WTC11 (cell line): ENCODE data around the gene ELFN2. TPM values are rescaled to one million over a fixed set of nuclear protein-coding genes. Genes with fewer than 3 reads are reported as not detected.

Source experiments
- ATAC-seq: fragments of 200-7000 bp; cut with Tn5 transposase; 2 replicates; pipeline ENCODE4 v1.10.0; 2021; ENCODE audit warnings: mild to moderate bottlenecking, moderate library complexity
- CTCF ChIA-PET: fragments of 300-600 bp; sonication (Branson Sonifier 250); formaldehyde crosslinking; loops from one replicate; lab custom pipeline; 2021; ENCODE audit warnings: antibody characterized with exemption; lab: Charles Lee
- POLR2A ChIA-PET: fragments of 350-600 bp; sonication (Branson Sonifier 250); formaldehyde crosslinking; loops from one replicate; lab custom pipeline; 2021; ENCODE audit warnings: antibody characterized with exemption; lab: Charles Lee
- DNase-seq: peaks from one replicate; pipeline ENCODE4 v3.0.0; 2021; ENCODE audit warnings: low spot score
- H3K27ac Mint-ChIP-seq: 2 replicates; pipeline ENCODE4 v1.8.0; 2021; ENCODE audit warnings: mixed read lengths
- H3K27me3 Mint-ChIP-seq: 2 replicates; pipeline ENCODE4 v1.8.0; 2021; ENCODE audit warnings: low read depth, mild to moderate bottlenecking, moderate library complexity, mixed read lengths
- H3K36me3 Mint-ChIP-seq: 2 replicates; pipeline ENCODE4 v1.8.0; 2021; ENCODE audit warnings: mixed read lengths
- H3K4me1 Mint-ChIP-seq: 2 replicates; pipeline ENCODE4 v1.8.0; 2022; ENCODE audit warnings: mixed read lengths
- H3K4me3 Mint-ChIP-seq: 2 replicates; pipeline ENCODE4 v1.8.0; 2021; ENCODE audit warnings: mild to moderate bottlenecking, moderate library complexity, mixed read lengths
- H3K9me3 Mint-ChIP-seq: 2 replicates; pipeline ENCODE4 v1.8.0; 2021; ENCODE audit warnings: mixed read lengths
- E2F1 ChIP-seq: sonication (generic); formaldehyde crosslinking; IDR thresholded peaks from 2 replicates; pipeline ENCODE4 v1.8.0; 2022; ENCODE audit warnings: mild to moderate bottlenecking, missing genetic modification reagents
- FOXP1 ChIP-seq: sonication (generic); formaldehyde crosslinking; IDR thresholded peaks from 2 replicates; pipeline ENCODE4 v1.8.0; 2022; ENCODE audit warnings: missing genetic modification reagents, mild to moderate bottlenecking, moderate library complexity, borderline replicate concordance
- HMGA2 ChIP-seq: fragments of 250-450 bp; sonication (Bioruptor Pico); IDR thresholded peaks from 2 replicates; pipeline ENCODE4 v1.4.0; 2021; ENCODE audit warnings: mild to moderate bottlenecking, moderate library complexity
- JAZF1 ChIP-seq: fragments of 250-450 bp; sonication (Bioruptor Pico); IDR thresholded peaks from 2 replicates; pipeline ENCODE4 v1.9.0; 2021; ENCODE audit warnings: moderate library complexity, mild to moderate bottlenecking, inconsistent platforms
- KAT7 ChIP-seq: sonication (generic); formaldehyde crosslinking; IDR thresholded peaks from 2 replicates; pipeline ENCODE4 v1.8.1; 2023; ENCODE audit warnings: missing genetic modification reagents, mild to moderate bottlenecking, borderline replicate concordance
- MAX ChIP-seq: sonication (generic); formaldehyde crosslinking; IDR thresholded peaks from 2 replicates; pipeline ENCODE4 v1.8.0; 2022; ENCODE audit warnings: mild to moderate bottlenecking, missing genetic modification reagents
- NR2C2 ChIP-seq: sonication (generic); formaldehyde crosslinking; IDR thresholded peaks from 2 replicates; pipeline ENCODE4 v1.8.0; 2022; ENCODE audit warnings: mild to moderate bottlenecking, missing genetic modification reagents
- PREB ChIP-seq: sonication (generic); formaldehyde crosslinking; IDR thresholded peaks from 2 replicates; pipeline ENCODE4 v1.8.1; 2022; ENCODE audit warnings: mild to moderate bottlenecking, missing genetic modification reagents, moderate library complexity, borderline replicate concordance
- SOX15 ChIP-seq: fragments of 250-450 bp; sonication (Bioruptor Pico); IDR thresholded peaks from 2 replicates; pipeline ENCODE4 v1.9.0; 2021; ENCODE audit warnings: mild to moderate bottlenecking
- ZNF138 ChIP-seq: sonication (generic); formaldehyde crosslinking; conservative IDR thresholded peaks from 2 replicates; pipeline ENCODE4 v1.8.1; 2022; ENCODE audit warnings: mild to moderate bottlenecking, moderate library complexity, missing genetic modification reagents
- ZNF317 ChIP-seq: sonication (generic); formaldehyde crosslinking; IDR thresholded peaks from 2 replicates; pipeline ENCODE4 v1.8.1; 2023; ENCODE audit warnings: low read depth, mild to moderate bottlenecking, moderate library complexity, missing genetic modification reagents, borderline replicate concordance
- ZNF416 ChIP-seq: fragments of 250-450 bp; sonication (Bioruptor Pico); IDR thresholded peaks from 2 replicates; pipeline ENCODE4 v1.9.0; 2021; ENCODE audit warnings: mild to moderate bottlenecking, inconsistent platforms
- total RNA-seq: library from RNA; stranded (reverse); gene quantifications from 3 replicates; pipeline ENCODE4 v1.2.3, GENCODE V29; 2021
- TF ChIP-seq, protein P1 (sequence below): fragments of 250-450 bp; sonication (Bioruptor Pico); IDR thresholded peaks from 2 replicates; pipeline ENCODE4 v1.9.0; 2021; ENCODE audit warnings: mild to moderate bottlenecking
- TF ChIP-seq, protein P2 (sequence below): sonication (generic); formaldehyde crosslinking; IDR thresholded peaks from 2 replicates; pipeline ENCODE4 v1.8.0; 2022; ENCODE audit warnings: mild to moderate bottlenecking, missing genetic modification reagents
- TF ChIP-seq, protein P3 (sequence below): sonication (generic); formaldehyde crosslinking; IDR thresholded peaks from 2 replicates; pipeline ENCODE4 v1.8.1; 2022; ENCODE audit warnings: low read depth, missing genetic modification reagents, borderline replicate concordance
- TF ChIP-seq, protein P4 (sequence below): sonication (generic); formaldehyde crosslinking; IDR thresholded peaks from 2 replicates; pipeline ENCODE4 v1.8.0; 2023; ENCODE audit warnings: missing genetic modification reagents, mild to moderate bottlenecking, borderline replicate concordance

ELFN2 gene
- total RNA-seq, 1 experiment from 2014 or later, result 0.87 TPM

- H3K27ac Mint-ChIP-seq, result no peak overlapping the region
- no peak for ATAC-seq
Observed at GRCh38 chr22:37371491-37371890, 55.8 kb downstream of the ELFN2 start.

GRCh38 chr22:37370306-37370979, 56.8 kb downstream of the ELFN2 start:
- DNase-seq (no peak), ATAC-seq (no peak)
- ChIA-PET CTCF (no interaction called here), POLR2A (no interaction called here)
- H3K4me3 Mint-ChIP-seq, result no peak overlapping the region
- TF ChIP-seq, protein P1, sequence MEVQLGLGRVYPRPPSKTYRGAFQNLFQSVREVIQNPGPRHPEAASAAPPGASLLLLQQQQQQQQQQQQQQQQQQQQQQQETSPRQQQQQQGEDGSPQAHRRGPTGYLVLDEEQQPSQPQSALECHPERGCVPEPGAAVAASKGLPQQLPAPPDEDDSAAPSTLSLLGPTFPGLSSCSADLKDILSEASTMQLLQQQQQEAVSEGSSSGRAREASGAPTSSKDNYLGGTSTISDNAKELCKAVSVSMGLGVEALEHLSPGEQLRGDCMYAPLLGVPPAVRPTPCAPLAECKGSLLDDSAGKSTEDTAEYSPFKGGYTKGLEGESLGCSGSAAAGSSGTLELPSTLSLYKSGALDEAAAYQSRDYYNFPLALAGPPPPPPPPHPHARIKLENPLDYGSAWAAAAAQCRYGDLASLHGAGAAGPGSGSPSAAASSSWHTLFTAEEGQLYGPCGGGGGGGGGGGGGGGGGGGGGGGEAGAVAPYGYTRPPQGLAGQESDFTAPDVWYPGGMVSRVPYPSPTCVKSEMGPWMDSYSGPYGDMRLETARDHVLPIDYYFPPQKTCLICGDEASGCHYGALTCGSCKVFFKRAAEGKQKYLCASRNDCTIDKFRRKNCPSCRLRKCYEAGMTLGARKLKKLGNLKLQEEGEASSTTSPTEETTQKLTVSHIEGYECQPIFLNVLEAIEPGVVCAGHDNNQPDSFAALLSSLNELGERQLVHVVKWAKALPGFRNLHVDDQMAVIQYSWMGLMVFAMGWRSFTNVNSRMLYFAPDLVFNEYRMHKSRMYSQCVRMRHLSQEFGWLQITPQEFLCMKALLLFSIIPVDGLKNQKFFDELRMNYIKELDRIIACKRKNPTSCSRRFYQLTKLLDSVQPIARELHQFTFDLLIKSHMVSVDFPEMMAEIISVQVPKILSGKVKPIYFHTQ (CRISPR knock-in tag), result no peak
- TF ChIP-seq KAT7, result no peak
- no peak for TF ChIP-seq SOX15 (CRISPR knock-in tag)
- H3K27ac Mint-ChIP-seq, result no peak overlapping the region
- no peaks in the 10 kb centered on the region for H3K36me3 Mint-ChIP-seq
- H3K4me1 Mint-ChIP-seq, result peaks cover 16% of the 10 kb centered on the region
- H3K27me3 Mint-ChIP-seq, result no peaks in the 10 kb centered on the region
- H3K9me3 Mint-ChIP-seq, result no peaks in the 10 kb centered on the region

More at GRCh38 chr22:37371491-37371890, 55.8 kb downstream of the ELFN2 start:
- TF ChIP-seq FOXP1 (CRISPR knock-in tag), result no peak
- TF ChIP-seq, all 79 proteins: peak for 0
- Mint-ChIP-seq H3K27me3 (no peaks in the 10 kb centered on the region), H3K36me3 (no peaks in the 10 kb centered on the region), H3K4me3 (no peak overlapping the region), H3K9me3 (no peaks in the 10 kb centered on the region), H3K4me1 (peaks cover 16% of the 10 kb centered on the region)
- POLR2A ChIA-PET, result no interaction called here
- CTCF ChIA-PET, result interaction anchor here (0.9 kb wide), 1 partner anchor 101 kb away, joined by 3 read pairs; no protein-coding TSS in a partner anchor
- DNase-seq, result no peak

DNA sequence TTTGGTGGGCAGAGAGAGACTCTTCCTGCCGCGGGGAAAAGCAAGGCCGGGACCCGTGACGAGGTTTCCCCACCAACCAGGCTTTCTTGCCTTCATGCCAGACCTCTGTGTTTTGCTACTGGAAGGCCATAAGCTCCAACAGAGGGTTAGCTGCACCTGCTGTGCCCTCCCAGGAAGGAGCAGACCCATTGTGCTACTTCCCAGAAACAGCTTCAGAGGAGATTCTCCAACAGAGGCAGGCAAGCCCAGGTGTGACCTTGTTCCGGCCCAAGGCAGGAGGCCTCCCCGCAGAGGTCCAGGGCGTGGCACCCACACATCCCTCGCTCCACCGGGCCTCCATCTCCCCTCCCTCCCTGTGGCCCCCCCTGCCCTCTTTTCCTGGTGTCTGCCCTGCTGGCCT, 57.8 kb downstream of the ELFN2 start:
- H3K27me3 Mint-ChIP-seq, result no peaks in the 10 kb centered on the region
- no peak for ATAC-seq
- peaks cover 16% of the 10 kb centered on the region for H3K4me1 Mint-ChIP-seq
- H3K9me3 Mint-ChIP-seq, result no peaks in the 10 kb centered on the region
- H3K27ac Mint-ChIP-seq, result no peak overlapping the region
- ChIA-PET CTCF (interaction anchor here (1.3 to 1.5 kb wide), 3 partner anchors 35 to 103 kb away, joined by 3 to 6 read pairs (median 4); no protein-coding TSS in a partner anchor), POLR2A (no interaction called here)
- DNase-seq, result no peak
- H3K36me3 Mint-ChIP-seq, result no peaks in the 10 kb centered on the region
- no peak overlapping the region for H3K4me3 Mint-ChIP-seq
- no peak for TF ChIP-seq JAZF1 (CRISPR knock-in tag)
- no peak for TF ChIP-seq E2F1 (CRISPR knock-in tag)
- TF ChIP-seq ZNF416 (CRISPR knock-in tag), result no peak
- TF ChIP-seq, protein P2, sequence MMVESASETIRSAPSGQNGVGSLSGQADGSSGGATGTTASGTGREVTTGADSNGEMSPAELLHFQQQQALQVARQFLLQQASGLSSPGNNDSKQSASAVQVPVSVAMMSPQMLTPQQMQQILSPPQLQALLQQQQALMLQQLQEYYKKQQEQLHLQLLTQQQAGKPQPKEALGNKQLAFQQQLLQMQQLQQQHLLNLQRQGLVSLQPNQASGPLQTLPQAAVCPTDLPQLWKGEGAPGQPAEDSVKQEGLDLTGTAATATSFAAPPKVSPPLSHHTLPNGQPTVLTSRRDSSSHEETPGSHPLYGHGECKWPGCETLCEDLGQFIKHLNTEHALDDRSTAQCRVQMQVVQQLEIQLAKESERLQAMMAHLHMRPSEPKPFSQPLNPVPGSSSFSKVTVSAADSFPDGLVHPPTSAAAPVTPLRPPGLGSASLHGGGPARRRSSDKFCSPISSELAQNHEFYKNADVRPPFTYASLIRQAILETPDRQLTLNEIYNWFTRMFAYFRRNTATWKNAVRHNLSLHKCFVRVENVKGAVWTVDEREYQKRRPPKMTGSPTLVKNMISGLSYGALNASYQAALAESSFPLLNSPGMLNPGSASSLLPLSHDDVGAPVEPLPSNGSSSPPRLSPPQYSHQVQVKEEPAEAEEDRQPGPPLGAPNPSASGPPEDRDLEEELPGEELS (CRISPR knock-in tag), result no peak
- TF ChIP-seq ZNF317, result no peak
- TF ChIP-seq NR2C2 (CRISPR knock-in tag), result no peak
- TF ChIP-seq PREB (CRISPR knock-in tag), result no peak
- no peak for TF ChIP-seq ZNF138
- TF ChIP-seq, protein P3, sequence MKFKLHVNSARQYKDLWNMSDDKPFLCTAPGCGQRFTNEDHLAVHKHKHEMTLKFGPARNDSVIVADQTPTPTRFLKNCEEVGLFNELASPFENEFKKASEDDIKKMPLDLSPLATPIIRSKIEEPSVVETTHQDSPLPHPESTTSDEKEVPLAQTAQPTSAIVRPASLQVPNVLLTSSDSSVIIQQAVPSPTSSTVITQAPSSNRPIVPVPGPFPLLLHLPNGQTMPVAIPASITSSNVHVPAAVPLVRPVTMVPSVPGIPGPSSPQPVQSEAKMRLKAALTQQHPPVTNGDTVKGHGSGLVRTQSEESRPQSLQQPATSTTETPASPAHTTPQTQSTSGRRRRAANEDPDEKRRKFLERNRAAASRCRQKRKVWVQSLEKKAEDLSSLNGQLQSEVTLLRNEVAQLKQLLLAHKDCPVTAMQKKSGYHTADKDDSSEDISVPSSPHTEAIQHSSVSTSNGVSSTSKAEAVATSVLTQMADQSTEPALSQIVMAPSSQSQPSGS, result no peak
- no peak for TF ChIP-seq MAX (CRISPR knock-in tag)
- no peak for TF ChIP-seq HMGA2
- TF ChIP-seq, protein P4, sequence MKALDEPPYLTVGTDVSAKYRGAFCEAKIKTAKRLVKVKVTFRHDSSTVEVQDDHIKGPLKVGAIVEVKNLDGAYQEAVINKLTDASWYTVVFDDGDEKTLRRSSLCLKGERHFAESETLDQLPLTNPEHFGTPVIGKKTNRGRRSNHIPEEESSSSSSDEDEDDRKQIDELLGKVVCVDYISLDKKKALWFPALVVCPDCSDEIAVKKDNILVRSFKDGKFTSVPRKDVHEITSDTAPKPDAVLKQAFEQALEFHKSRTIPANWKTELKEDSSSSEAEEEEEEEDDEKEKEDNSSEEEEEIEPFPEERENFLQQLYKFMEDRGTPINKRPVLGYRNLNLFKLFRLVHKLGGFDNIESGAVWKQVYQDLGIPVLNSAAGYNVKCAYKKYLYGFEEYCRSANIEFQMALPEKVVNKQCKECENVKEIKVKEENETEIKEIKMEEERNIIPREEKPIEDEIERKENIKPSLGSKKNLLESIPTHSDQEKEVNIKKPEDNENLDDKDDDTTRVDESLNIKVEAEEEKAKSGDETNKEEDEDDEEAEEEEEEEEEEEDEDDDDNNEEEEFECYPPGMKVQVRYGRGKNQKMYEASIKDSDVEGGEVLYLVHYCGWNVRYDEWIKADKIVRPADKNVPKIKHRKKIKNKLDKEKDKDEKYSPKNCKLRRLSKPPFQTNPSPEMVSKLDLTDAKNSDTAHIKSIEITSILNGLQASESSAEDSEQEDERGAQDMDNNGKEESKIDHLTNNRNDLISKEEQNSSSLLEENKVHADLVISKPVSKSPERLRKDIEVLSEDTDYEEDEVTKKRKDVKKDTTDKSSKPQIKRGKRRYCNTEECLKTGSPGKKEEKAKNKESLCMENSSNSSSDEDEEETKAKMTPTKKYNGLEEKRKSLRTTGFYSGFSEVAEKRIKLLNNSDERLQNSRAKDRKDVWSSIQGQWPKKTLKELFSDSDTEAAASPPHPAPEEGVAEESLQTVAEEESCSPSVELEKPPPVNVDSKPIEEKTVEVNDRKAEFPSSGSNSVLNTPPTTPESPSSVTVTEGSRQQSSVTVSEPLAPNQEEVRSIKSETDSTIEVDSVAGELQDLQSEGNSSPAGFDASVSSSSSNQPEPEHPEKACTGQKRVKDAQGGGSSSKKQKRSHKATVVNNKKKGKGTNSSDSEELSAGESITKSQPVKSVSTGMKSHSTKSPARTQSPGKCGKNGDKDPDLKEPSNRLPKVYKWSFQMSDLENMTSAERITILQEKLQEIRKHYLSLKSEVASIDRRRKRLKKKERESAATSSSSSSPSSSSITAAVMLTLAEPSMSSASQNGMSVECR (CRISPR knock-in tag), result no peak
- TF ChIP-seq FOXP1 (CRISPR knock-in tag), result no peak
